Astrocyte (in vitro differentiated cells and primary cell): ENCODE results near the gene SCAMP5. TPM values are rescaled to one million over a fixed set of nuclear protein-coding genes. Genes with fewer than 3 reads are reported as not detected.

Source experiments
- DNase-seq: peaks from one replicate; pipeline ENCODE4 v3.0.0-alpha.2; 2010; ENCODE audit warnings: low read depth
- FAIRE-seq: peaks from 2 replicates; lab custom pipeline; 2011; peaks lifted over from hg19 to GRCh38; lab: Jason Lieb, UNC
- H2AFZ ChIP-seq: 2 replicates; pipeline ENCODE4 v1.6.0; 2012; ENCODE audit warnings: low read depth, low read length, inconsistent platforms
- H3K27ac ChIP-seq: 2 replicates; pipeline ENCODE4 v1.5.1; 2011; ENCODE audit warnings: low read depth, low read length, inconsistent platforms
- H3K27me3 ChIP-seq: 2 replicates; pipeline ENCODE4 v1.6.0; 2011; ENCODE audit warnings: low read length, inconsistent platforms; ENCODE audit not compliant: insufficient read depth
- H3K36me3 ChIP-seq: 2 replicates; pipeline ENCODE4 v1.5.1; 2011; ENCODE audit warnings: low read length, inconsistent platforms; ENCODE audit not compliant: insufficient read depth
- H3K4me1 ChIP-seq: 2 replicates; pipeline ENCODE4 v1.5.1; 2011; ENCODE audit warnings: low read length, inconsistent platforms; ENCODE audit not compliant: insufficient read depth
- H3K4me2 ChIP-seq: 2 replicates; pipeline ENCODE4 v1.6.0; 2012; ENCODE audit warnings: low read length, inconsistent platforms
- H3K4me3 ChIP-seq: 2 replicates; pipeline ENCODE4 v1.5.1; 2011; ENCODE audit warnings: low read depth, mild to moderate bottlenecking, low read length, inconsistent platforms; ENCODE audit not compliant: insufficient read depth
- H3K79me2 ChIP-seq: 2 replicates; pipeline ENCODE4 v1.6.0; 2012; ENCODE audit warnings: mild to moderate bottlenecking, low read length, inconsistent platforms; ENCODE audit not compliant: insufficient read depth
- H3K9ac ChIP-seq: 2 replicates; pipeline ENCODE4 v1.6.0; 2012; ENCODE audit warnings: mild to moderate bottlenecking, low read length, inconsistent platforms
- H3K9me3 ChIP-seq: 2 replicates; pipeline ENCODE4 v1.5.1; 2012; ENCODE audit warnings: low read depth, mild to moderate bottlenecking, low read length, inconsistent platforms; ENCODE audit not compliant: insufficient read depth
- H4K20me1 ChIP-seq: 2 replicates; pipeline ENCODE4 v1.6.0; 2012; ENCODE audit warnings: low read length, inconsistent platforms; ENCODE audit not compliant: insufficient read depth
- H3K27ac Mint-ChIP-seq: one replicate; pipeline ENCODE4 v1.8.0; 2021; ENCODE audit warnings: mild to moderate bottlenecking, mixed read lengths; ENCODE audit not compliant: unreplicated experiment
- H3K27me3 Mint-ChIP-seq: one replicate; pipeline ENCODE4 v1.8.0; 2021; ENCODE audit warnings: low read depth, mixed read lengths; ENCODE audit not compliant: unreplicated experiment
- H3K36me3 Mint-ChIP-seq: one replicate; pipeline ENCODE4 v1.8.0; 2021; ENCODE audit warnings: low read depth, mixed read lengths; ENCODE audit not compliant: unreplicated experiment
- H3K4me1 Mint-ChIP-seq: one replicate; pipeline ENCODE4 v1.8.0; 2021; ENCODE audit warnings: low read depth, mixed read lengths; ENCODE audit not compliant: unreplicated experiment
- H3K4me3 Mint-ChIP-seq: one replicate; pipeline ENCODE4 v1.8.0; 2021; ENCODE audit warnings: mild to moderate bottlenecking, moderate library complexity, mixed read lengths; ENCODE audit not compliant: unreplicated experiment
- H3K9me3 Mint-ChIP-seq: one replicate; pipeline ENCODE4 v1.8.0; 2021; ENCODE audit warnings: mild to moderate bottlenecking, mixed read lengths; ENCODE audit not compliant: unreplicated experiment
- EZH2 ChIP-seq: IDR thresholded peaks from 2 replicates; pipeline ENCODE4 v1.6.1; 2012; ENCODE audit warnings: mild to moderate bottlenecking, low read length, inconsistent platforms; ENCODE audit not compliant: insufficient read depth
- total RNA-seq: library from RNA; stranded (reverse); gene quantifications from 2 replicates; pipeline ENCODE4 v1.2.1, GENCODE V29; 2021
- TF ChIP-seq, protein P1 (sequence below): IDR thresholded peaks from 2 replicates; pipeline ENCODE4 v1.5.1; 2011; ENCODE audit warnings: low read depth, mild to moderate bottlenecking, inconsistent platforms, low read length, moderate library complexity; ENCODE audit not compliant: insufficient read depth

SCAMP5 gene
- total RNA-seq, 1 donor from 2014 or later = 18.7 TPM

DNA sequence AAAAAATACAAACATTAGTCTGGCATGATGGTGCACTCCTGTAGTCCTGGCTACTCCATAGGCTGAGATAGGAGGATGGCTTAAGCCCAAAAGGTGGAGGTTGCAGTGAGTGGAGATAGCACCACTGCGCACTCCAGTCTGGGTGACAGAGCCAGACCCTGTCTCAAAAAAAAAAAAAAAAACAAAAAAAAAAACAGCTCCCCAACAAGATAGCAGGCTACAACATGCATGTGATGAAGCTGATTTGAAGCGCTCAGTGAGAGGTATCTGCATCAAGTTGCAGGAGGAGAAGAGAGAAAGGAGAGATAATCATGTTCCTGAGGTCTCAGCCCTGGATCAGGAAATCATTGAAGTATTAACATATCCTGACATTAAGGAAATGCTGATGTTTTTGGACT is 27.4 kb downstream of the SCAMP5 start:
- Mint-ChIP-seq H3K9me3 (no peaks in the 10 kb centered on the region), H3K27ac (no peak overlapping the region), H3K27me3 (no peaks in the 10 kb centered on the region), H3K4me3 (peak overlapping the region; percentile 96), H3K36me3 (peaks cover 8% of the 10 kb centered on the region), H3K4me1 (peaks cover 2% of the 10 kb centered on the region)
- TF ChIP-seq, protein P1, sequence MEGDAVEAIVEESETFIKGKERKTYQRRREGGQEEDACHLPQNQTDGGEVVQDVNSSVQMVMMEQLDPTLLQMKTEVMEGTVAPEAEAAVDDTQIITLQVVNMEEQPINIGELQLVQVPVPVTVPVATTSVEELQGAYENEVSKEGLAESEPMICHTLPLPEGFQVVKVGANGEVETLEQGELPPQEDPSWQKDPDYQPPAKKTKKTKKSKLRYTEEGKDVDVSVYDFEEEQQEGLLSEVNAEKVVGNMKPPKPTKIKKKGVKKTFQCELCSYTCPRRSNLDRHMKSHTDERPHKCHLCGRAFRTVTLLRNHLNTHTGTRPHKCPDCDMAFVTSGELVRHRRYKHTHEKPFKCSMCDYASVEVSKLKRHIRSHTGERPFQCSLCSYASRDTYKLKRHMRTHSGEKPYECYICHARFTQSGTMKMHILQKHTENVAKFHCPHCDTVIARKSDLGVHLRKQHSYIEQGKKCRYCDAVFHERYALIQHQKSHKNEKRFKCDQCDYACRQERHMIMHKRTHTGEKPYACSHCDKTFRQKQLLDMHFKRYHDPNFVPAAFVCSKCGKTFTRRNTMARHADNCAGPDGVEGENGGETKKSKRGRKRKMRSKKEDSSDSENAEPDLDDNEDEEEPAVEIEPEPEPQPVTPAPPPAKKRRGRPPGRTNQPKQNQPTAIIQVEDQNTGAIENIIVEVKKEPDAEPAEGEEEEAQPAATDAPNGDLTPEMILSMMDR = no peak
- TF ChIP-seq EZH2 = no peak
- no peak for DNase-seq
- FAIRE-seq = no peak
- peaks cover 4% of the 10 kb centered on the region for H3K4me1 ChIP-seq
- no peaks in the 10 kb centered on the region for H4K20me1 ChIP-seq
- H3K9me3 ChIP-seq = no peaks in the 10 kb centered on the region
- no peak overlapping the region for H3K27ac ChIP-seq
- peaks cover 13% of the 10 kb centered on the region for H3K79me2 ChIP-seq
- no peak overlapping the region for H3K4me2 ChIP-seq
- peak overlapping the region; percentile 69 for H2AFZ ChIP-seq
- peak overlapping the region; percentile 100 for H3K9ac ChIP-seq
- H3K4me3 ChIP-seq = no peak overlapping the region
- no peaks in the 10 kb centered on the region for H3K27me3 ChIP-seq
- H3K36me3 ChIP-seq = no peaks in the 10 kb centered on the region

DNA sequence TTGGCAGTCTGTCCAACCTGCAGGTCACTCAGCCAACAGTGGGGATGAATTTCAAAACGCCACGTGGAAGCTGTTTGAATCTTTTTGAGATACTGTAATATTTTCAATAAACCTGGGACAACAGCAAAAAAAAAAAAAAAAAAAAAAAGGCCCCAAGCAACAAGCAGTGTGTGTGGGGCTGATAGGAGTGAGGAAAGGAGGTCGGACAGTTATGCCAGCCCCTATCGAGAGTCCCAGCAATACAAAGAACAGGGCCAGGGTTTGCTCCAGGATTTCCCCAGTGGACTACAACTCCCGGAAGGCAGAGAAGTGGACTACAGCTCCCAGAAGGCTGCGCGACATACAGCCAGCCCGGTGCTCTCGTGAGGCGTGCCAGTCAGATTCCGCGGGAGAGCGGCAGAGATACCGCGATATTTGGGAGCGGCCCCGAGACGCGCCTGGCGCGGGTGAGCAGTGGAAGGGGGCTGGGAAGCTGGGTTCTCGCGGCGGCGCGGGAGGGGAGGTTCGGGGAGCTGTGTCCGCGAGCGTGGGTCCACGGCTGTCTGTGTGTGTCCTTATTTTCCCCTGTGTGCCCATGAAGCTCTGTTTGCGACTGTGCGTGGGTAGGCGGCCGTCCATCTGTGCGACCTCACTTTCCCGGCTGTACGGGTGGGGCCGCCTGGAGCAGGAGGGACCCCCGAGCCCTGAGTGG is 28.0 kb downstream of the SCAMP5 start, which contains the start of gene PPCDC:
Gene PPCDC (plus strand): TSS at position 410 of the 691 bp plus-strand sequence. CDS start 4,729 bp downstream, outside the sequence.
- Mint-ChIP-seq H3K27me3 (no peaks in the 10 kb centered on the region), H3K27ac (peak within 1 kb of the TSS; percentile 85), H3K4me3 (peak within 1 kb of the TSS; percentile 96), H3K36me3 (peaks cover 4% of the 10 kb centered on the region), H3K9me3 (no peaks in the 10 kb centered on the region), H3K4me1 (peaks cover 2% of the 10 kb centered on the region)
- no peaks in the 10 kb centered on the region for H3K36me3 ChIP-seq
- no peaks in the 10 kb centered on the region for H4K20me1 ChIP-seq
- H3K79me2 ChIP-seq = peaks cover 13% of the 10 kb centered on the region
- FAIRE-seq (no peak), DNase-seq (peak; percentile 76)
- peak within 1 kb of the TSS; percentile 97 for H2AFZ ChIP-seq
- no peaks in the 10 kb centered on the region for H3K9me3 ChIP-seq
- TF ChIP-seq, protein P1 = no peak
- no peak for TF ChIP-seq EZH2
- no peaks in the 10 kb centered on the region for H3K27me3 ChIP-seq
- H3K9ac ChIP-seq = peak within 1 kb of the TSS; percentile 100
- H3K27ac ChIP-seq = peak within 1 kb of the TSS; percentile 93
- peaks cover 4% of the 10 kb centered on the region for H3K4me1 ChIP-seq
- H3K4me2 ChIP-seq = peak within 1 kb of the TSS; percentile 96
- peak within 1 kb of the TSS; percentile 96 for H3K4me3 ChIP-seq
